ENCODE results near the gene MAST4.
A peak's percentile ranks its signal among the peaks of the same experiment; 100 is the strongest.

The MAST4 gene

GRCh38 chr5:66830636-66831035 lies 234.4 kb downstream of the MAST4 start:
- TF ChIP-seq CTCF (conservative IDR thresholded peaks at IDR 0.05): peak; percentile 72
- H3K27ac ChIP-seq: no peak overlapping the region

- TF ChIP-seq CTCF (conservative IDR thresholded peaks at IDR 0.05): no peak
- no peak overlapping the region for H3K27ac ChIP-seq
Observed at GRCh38 chr5:66839636-66840185, 243.5 kb downstream of the MAST4 start.

GRCh38 chr5:66840511-66841013 lies 244.4 kb downstream of the MAST4 start:
- no peak for TF ChIP-seq CTCF (conservative IDR thresholded peaks at IDR 0.05)
- H3K27ac ChIP-seq: no peak overlapping the region

- H3K27ac ChIP-seq: no peak overlapping the region
- TF ChIP-seq CTCF (conservative IDR thresholded peaks at IDR 0.05): no peak
Observed at GRCh38 chr5:66841264-66841663, 245.1 kb downstream of the MAST4 start.

GRCh38 chr5:66842540-66842939 lies 246.3 kb downstream of the MAST4 start:
- TF ChIP-seq CTCF (conservative IDR thresholded peaks at IDR 0.05): no peak
- H3K27ac ChIP-seq: no peak overlapping the region

GRCh38 chr5:66843065-66843464 lies 246.9 kb downstream of the MAST4 start:
- H3K27ac ChIP-seq: no peak overlapping the region
- TF ChIP-seq CTCF (conservative IDR thresholded peaks at IDR 0.05): no peak

GRCh38 chr5:66848749-66849641 lies 252.8 kb downstream of the MAST4 start:
- TF ChIP-seq CTCF (conservative IDR thresholded peaks at IDR 0.05): no peak
- no peak overlapping the region for H3K27ac ChIP-seq
